SK-N-SH (cell line): ENCODE results near the gene DDAH2. TPM values are rescaled to one million over a fixed set of nuclear protein-coding genes. Genes with fewer than 3 reads are reported as not detected.

Experiments
- CTCF ChIA-PET: fragments of 300-600, 350-600 bp; formaldehyde crosslinking; extraction: SDS; loops from one replicate; lab custom pipeline; 2021; lab: Yijun Ruan, JAX
- POLR2A ChIA-PET: fragments of 350-600 bp; sonication (Branson Sonifier 250); formaldehyde crosslinking; extraction: SDS; loops from one replicate; lab custom pipeline; 2020; ENCODE audit warnings: antibody characterized with exemption, inconsistent platforms; lab: Yijun Ruan, JAX
- DNase-seq: peaks from one replicate; pipeline ENCODE4 v3.0.0; 2012
- H2AFZ ChIP-seq: fragments of 200-600 bp; sonication (generic); 2 replicates; pipeline ENCODE4 v1.8.1; 2016; ENCODE audit warnings: antibody characterized with exemption, mild to moderate bottlenecking, low read depth
- H3F3A ChIP-seq: fragments of 200-600 bp; sonication (generic); replicated peaks from 2 replicates; pipeline ENCODE3; 2016; ENCODE audit warnings: antibody characterized with exemption, mild to moderate bottlenecking; ENCODE audit not compliant: insufficient read depth
- H3K27ac ChIP-seq, 2 experiments: fragments of 200-500 bp in 1 of 2; fragments of 200-600 bp in 1 of 2; sonication (Bioruptor generic) in 1 of 2; sonication (generic), shearing (Covaris generic) in 1 of 2; 2 replicates each; pipeline versions ENCODE4 v1.5.1 to v1.6.1; 2014 to 2016; ENCODE audit warnings: low read depth in 2 of 2, inconsistent platforms in 1 of 2, low read length in 1 of 2, mild to moderate bottlenecking in 1 of 2, mixed read lengths in 1 of 2
- H3K27me3 ChIP-seq: fragments of 200-600 bp; sonication (generic), shearing (Covaris generic); 2 replicates; pipeline ENCODE4 v1.6.1; 2016; ENCODE audit warnings: mixed run types; ENCODE audit not compliant: insufficient read depth
- H3K36me3 ChIP-seq, 2 experiments: fragments of 200-500 bp in 1 of 2; fragments of 200-600 bp in 1 of 2; sonication (Bioruptor generic) in 1 of 2; sonication (generic) in 1 of 2; replicated peaks in 1 of 2; 2 replicates each; pipeline versions ENCODE3 to v1.5.1; 2014 to 2016; ENCODE audit warnings: low read length in 1 of 2, mild to moderate bottlenecking in 1 of 2; ENCODE audit not compliant: insufficient read depth in 2 of 2, control insufficient read depth in 1 of 2
- H3K4me1 ChIP-seq, 2 experiments: fragments of 200-500 bp in 1 of 2; fragments of 200-600 bp in 1 of 2; sonication (Bioruptor generic) in 1 of 2; sonication (generic), shearing (Covaris generic) in 1 of 2; 2 replicates each; pipeline versions ENCODE4 v1.5.1 to v1.6.1; 2014 to 2016; ENCODE audit warnings: low read depth in 1 of 2, low read length in 1 of 2, mixed run types in 1 of 2; ENCODE audit not compliant: insufficient read depth in 2 of 2, control insufficient read depth in 1 of 2
- H3K4me2 ChIP-seq: fragments of 200-600 bp; sonication (generic), shearing (Covaris generic); 2 replicates; pipeline ENCODE4 v1.6.1; 2017; ENCODE audit warnings: mixed run types
- H3K4me3 ChIP-seq, 2 experiments: fragments of 200-500 bp in 1 of 2; fragments of 200-600 bp in 1 of 2; sonication (Bioruptor generic) in 1 of 2; sonication (generic), shearing (Covaris generic) in 1 of 2; 2 replicates each; pipeline versions ENCODE4 v1.5.1 to v1.8.1; 2014 to 2016; ENCODE audit warnings: low read depth in 2 of 2, inconsistent platforms in 1 of 2, low read length in 1 of 2, mild to moderate bottlenecking in 1 of 2, mixed read lengths in 1 of 2, moderate library complexity in 1 of 2
- H3K79me2 ChIP-seq: fragments of 200-600 bp; sonication (generic); 2 replicates; pipeline ENCODE4 v1.8.1; 2017; ENCODE audit warnings: mild to moderate bottlenecking; ENCODE audit not compliant: insufficient read depth
- H3K9ac ChIP-seq: fragments of 200-600 bp; sonication (generic); 2 replicates; pipeline ENCODE4 v1.6.1; 2017; ENCODE audit warnings: mixed run types
- H3K9me2 ChIP-seq: fragments of 200-600 bp; sonication (generic); 2 replicates; pipeline ENCODE4 v1.6.1; 2017; ENCODE audit warnings: mixed run types
- H3K9me3 ChIP-seq: fragments of 200-600 bp; sonication (generic); 2 replicates; pipeline ENCODE4 v1.6.1; 2017; ENCODE audit warnings: mixed run types, mild to moderate bottlenecking, moderate library complexity
- H4K20me1 ChIP-seq: fragments of 200-600 bp; sonication (generic); 2 replicates; pipeline ENCODE4 v1.6.1; 2017; ENCODE audit warnings: mild to moderate bottlenecking, mixed run types; ENCODE audit not compliant: insufficient read depth
- CHD2 ChIP-seq: fragments of 150-350 bp; IDR thresholded peaks from 2 replicates; pipeline ENCODE4 v1.6.1; 2018; ENCODE audit warnings: low read length; ENCODE audit not compliant: partially characterized antibody
- FOXJ3 ChIP-seq: sonication (generic); formaldehyde crosslinking; IDR thresholded peaks from 2 replicates; pipeline ENCODE4 v1.5.1; 2020; ENCODE audit warnings: mild to moderate bottlenecking, missing genetic modification reagents
- GABPA ChIP-seq: IDR thresholded peaks from 2 replicates; pipeline ENCODE4 v1.4.0; 2012; ENCODE audit warnings: low read depth, mild to moderate bottlenecking
- NRF1 ChIP-seq: IDR thresholded peaks from 2 replicates; pipeline ENCODE4 v1.6.1; 2012; ENCODE audit warnings: low read depth, mild to moderate bottlenecking, low read length
- RFX5 ChIP-seq: IDR thresholded peaks from 2 replicates; pipeline ENCODE4 v1.6.1; 2012; ENCODE audit warnings: mild to moderate bottlenecking, improper control_type of control experiment, low read length
- RXRA ChIP-seq: IDR thresholded peaks from 2 replicates; pipeline ENCODE4 v1.4.0; 2012; ENCODE audit warnings: low read depth, mild to moderate bottlenecking, borderline replicate concordance
- SIN3A ChIP-seq: IDR thresholded peaks from 2 replicates; pipeline ENCODE4 v1.6.1; 2012; ENCODE audit warnings: low read depth, mild to moderate bottlenecking, low read length, moderate library complexity, borderline replicate concordance
- TCF12 ChIP-seq: IDR thresholded peaks from 2 replicates; pipeline ENCODE4 v1.4.0; 2012
- TEAD4 ChIP-seq: IDR thresholded peaks from 2 replicates; pipeline ENCODE4 v1.4.0; 2012; ENCODE audit warnings: mild to moderate bottlenecking, borderline replicate concordance; ENCODE audit not compliant: insufficient read depth
- WGBS: methylation state at CpG from one replicate; pipeline ENCODE4 v1.1.6; 2017; ENCODE audit warnings: low lambda C conversion rate; 5-methylcytosine and 5-hydroxymethylcytosine counted together
- polyA plus RNA-seq, 3 experiments: library from polyadenylated mRNA; depleted of rRNA; stranded (reverse); fragments of >200 nt; gene quantifications; 2 replicates each; pipeline ENCODE4 v1.2.3, GENCODE V29; 2012
- TF ChIP-seq, protein P1 (sequence below): IDR thresholded peaks from 2 replicates; pipeline ENCODE4; 2012
- TF ChIP-seq, protein P2 (sequence below): IDR thresholded peaks from 2 replicates; pipeline ENCODE4 v1.4.0; 2012; ENCODE audit warnings: low read depth
- TF ChIP-seq, protein P3 (sequence below): IDR thresholded peaks from 2 replicates; pipeline ENCODE4 v1.4.0; 2012; ENCODE audit warnings: low read depth, borderline replicate concordance
- TF ChIP-seq, protein P4 (sequence below): fragments of 200-600 bp; sonication (generic); IDR thresholded peaks from 2 replicates; pipeline ENCODE4 v1.6.1; 2017; ENCODE audit warnings: antibody characterized with exemption, mild to moderate bottlenecking, moderate library complexity

The DDAH2 gene
- polyA plus RNA-seq, 1 of the 3 experiments (the other 2 are of a cell fraction): 180 TPM

DNA sequence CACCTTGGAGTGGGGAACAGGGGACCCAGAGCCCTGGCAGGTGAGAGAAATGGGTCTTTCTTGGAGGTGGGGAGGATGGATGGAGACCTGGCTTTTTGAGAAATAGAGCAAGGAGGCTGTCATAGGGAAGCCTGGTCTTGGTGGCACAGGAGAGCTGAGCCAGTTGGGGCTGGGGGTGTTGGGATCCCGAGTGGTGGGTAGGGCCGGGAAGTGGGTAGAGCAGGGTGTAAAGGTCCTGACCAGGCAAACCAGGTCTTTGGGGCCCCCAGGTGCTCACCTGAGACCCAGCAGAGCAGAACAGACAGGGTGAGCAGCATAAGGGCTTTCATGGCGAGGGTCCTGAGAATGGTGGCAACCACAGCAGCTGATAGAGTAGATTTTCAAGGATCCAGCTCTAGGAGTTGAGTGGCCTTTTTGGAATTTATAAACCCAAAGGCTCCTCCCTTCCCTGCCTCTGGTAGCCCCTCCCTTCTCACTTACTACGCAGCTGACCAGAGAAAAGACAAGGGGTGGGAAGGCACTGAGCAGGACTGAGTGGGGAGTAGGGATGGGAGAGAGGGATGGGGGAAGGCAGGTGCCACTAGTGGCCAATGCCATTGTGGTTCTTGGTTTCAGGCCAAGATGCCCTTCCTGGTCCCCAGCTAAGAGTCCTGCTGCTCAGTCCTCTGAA is 7.6 kb downstream of the DDAH2 start, which contains the start of gene LY6G6C:
TSS of gene LY6G6C (minus strand) at position 396 of the 670 bp plus-strand sequence. CDS start at position 329, 67 bp downstream.
- H3K9ac ChIP-seq: no peak within 1 kb of the TSS
- no peak within 1 kb of the TSS for H3K4me3 ChIP-seq
- H3K36me3 ChIP-seq: peaks cover 2 to 9% of the 10 kb centered on the region in 2 experiments
- no peak within 1 kb of the TSS for H3K4me2 ChIP-seq
- no peaks in the 10 kb centered on the region for H4K20me1 ChIP-seq
- no peaks in the 10 kb centered on the region for H3K9me3 ChIP-seq
- H3K79me2 ChIP-seq: no peaks in the 10 kb centered on the region
- no peaks in the 10 kb centered on the region for H3K9me2 ChIP-seq
- POLR2A ChIA-PET: no interaction called here
- H3F3A ChIP-seq: no peaks in the 10 kb centered on the region
- no peak within 1 kb of the TSS for H3K27ac ChIP-seq
- TF ChIP-seq, protein P1, sequence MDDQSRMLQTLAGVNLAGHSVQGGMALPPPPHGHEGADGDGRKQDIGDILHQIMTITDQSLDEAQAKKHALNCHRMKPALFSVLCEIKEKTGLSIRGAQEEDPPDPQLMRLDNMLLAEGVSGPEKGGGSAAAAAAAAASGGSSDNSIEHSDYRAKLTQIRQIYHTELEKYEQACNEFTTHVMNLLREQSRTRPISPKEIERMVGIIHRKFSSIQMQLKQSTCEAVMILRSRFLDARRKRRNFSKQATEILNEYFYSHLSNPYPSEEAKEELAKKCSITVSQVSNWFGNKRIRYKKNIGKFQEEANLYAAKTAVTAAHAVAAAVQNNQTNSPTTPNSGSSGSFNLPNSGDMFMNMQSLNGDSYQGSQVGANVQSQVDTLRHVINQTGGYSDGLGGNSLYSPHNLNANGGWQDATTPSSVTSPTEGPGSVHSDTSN: no peak
- TF ChIP-seq, protein P2, sequence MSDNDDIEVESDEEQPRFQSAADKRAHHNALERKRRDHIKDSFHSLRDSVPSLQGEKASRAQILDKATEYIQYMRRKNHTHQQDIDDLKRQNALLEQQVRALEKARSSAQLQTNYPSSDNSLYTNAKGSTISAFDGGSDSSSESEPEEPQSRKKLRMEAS: no peak
- TF ChIP-seq, protein P3, sequence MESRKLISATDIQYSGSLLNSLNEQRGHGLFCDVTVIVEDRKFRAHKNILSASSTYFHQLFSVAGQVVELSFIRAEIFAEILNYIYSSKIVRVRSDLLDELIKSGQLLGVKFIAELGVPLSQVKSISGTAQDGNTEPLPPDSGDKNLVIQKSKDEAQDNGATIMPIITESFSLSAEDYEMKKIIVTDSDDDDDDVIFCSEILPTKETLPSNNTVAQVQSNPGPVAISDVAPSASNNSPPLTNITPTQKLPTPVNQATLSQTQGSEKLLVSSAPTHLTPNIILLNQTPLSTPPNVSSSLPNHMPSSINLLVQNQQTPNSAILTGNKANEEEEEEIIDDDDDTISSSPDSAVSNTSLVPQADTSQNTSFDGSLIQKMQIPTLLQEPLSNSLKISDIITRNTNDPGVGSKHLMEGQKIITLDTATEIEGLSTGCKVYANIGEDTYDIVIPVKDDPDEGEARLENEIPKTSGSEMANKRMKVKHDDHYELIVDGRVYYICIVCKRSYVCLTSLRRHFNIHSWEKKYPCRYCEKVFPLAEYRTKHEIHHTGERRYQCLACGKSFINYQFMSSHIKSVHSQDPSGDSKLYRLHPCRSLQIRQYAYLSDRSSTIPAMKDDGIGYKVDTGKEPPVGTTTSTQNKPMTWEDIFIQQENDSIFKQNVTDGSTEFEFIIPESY: no peak
- TF ChIP-seq RFX5: no peak
- no peak for TF ChIP-seq TCF12
- no peak for TF ChIP-seq CHD2
- TF ChIP-seq FOXJ3 (CRISPR knock-in tag): no peak
- no peak for TF ChIP-seq SIN3A
- TF ChIP-seq NRF1: no peak
- no peak for TF ChIP-seq GABPA
- TF ChIP-seq, protein P4, sequence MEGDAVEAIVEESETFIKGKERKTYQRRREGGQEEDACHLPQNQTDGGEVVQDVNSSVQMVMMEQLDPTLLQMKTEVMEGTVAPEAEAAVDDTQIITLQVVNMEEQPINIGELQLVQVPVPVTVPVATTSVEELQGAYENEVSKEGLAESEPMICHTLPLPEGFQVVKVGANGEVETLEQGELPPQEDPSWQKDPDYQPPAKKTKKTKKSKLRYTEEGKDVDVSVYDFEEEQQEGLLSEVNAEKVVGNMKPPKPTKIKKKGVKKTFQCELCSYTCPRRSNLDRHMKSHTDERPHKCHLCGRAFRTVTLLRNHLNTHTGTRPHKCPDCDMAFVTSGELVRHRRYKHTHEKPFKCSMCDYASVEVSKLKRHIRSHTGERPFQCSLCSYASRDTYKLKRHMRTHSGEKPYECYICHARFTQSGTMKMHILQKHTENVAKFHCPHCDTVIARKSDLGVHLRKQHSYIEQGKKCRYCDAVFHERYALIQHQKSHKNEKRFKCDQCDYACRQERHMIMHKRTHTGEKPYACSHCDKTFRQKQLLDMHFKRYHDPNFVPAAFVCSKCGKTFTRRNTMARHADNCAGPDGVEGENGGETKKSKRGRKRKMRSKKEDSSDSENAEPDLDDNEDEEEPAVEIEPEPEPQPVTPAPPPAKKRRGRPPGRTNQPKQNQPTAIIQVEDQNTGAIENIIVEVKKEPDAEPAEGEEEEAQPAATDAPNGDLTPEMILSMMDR: no peak
- TF ChIP-seq TEAD4: no peak
- TF ChIP-seq RXRA: no peak
- CTCF ChIA-PET: interaction anchor here (1.0 kb wide), 1 partner anchor 70 kb away, joined by 5 read pairs; no protein-coding TSS in a partner anchor
- 73% methylated on average over 4 of the region's 4 CpGs for WGBS
- no peak for DNase-seq
- no peaks in the 10 kb centered on the region for H3K27me3 ChIP-seq
- H3K4me1 ChIP-seq: no peaks in the 10 kb centered on the region
- H2AFZ ChIP-seq: no peak within 1 kb of the TSS
